SK-N-SH treated with all-trans-retinoic acid at 6 μM for 48 hours (cell line): ENCODE measurements around the gene BARHL1.

ENCODE experiments used
- ARNTL ChIP-seq: fragments of 450-650 bp; formaldehyde crosslinking; IDR thresholded peaks from 2 replicates; pipeline ENCODE4 v1.5.0; 2020; ENCODE audit warnings: low read depth, mild to moderate bottlenecking, moderate library complexity, borderline replicate concordance
- CREB5 ChIP-seq: fragments of 250-450 bp; sonication (Bioruptor Pico); IDR thresholded peaks from 2 replicates; pipeline ENCODE4 v1.5.1; 2020; ENCODE audit warnings: low read depth, mild to moderate bottlenecking, moderate library complexity
- CSDC2 ChIP-seq: fragments of 250-450 bp; sonication (Bioruptor Pico); IDR thresholded peaks from 2 replicates; pipeline ENCODE4 v1.5.0; 2020; ENCODE audit warnings: mild to moderate bottlenecking, moderate library complexity
- ESRRG ChIP-seq: fragments of 250-450 bp; sonication (Bioruptor Pico); IDR thresholded peaks from 2 replicates; pipeline ENCODE4 v1.6.1; 2021; ENCODE audit warnings: mild to moderate bottlenecking
- GLIS3 ChIP-seq: fragments of 250-450 bp; sonication (Bioruptor Pico); IDR thresholded peaks from 2 replicates; pipeline ENCODE4 v1.5.0; 2020; ENCODE audit warnings: mild to moderate bottlenecking, moderate library complexity
- PATZ1 ChIP-seq: fragments of 250-450 bp; sonication (Bioruptor Pico); IDR thresholded peaks from 2 replicates; pipeline ENCODE4 v1.8.0; 2020; ENCODE audit warnings: mild to moderate bottlenecking, moderate library complexity, borderline replicate concordance
- PPARA ChIP-seq: fragments of 250-450 bp; sonication (Bioruptor Pico); IDR thresholded peaks from 2 replicates; pipeline ENCODE4 v1.5.0; 2020; ENCODE audit warnings: mild to moderate bottlenecking, borderline replicate concordance
- TSHZ2 ChIP-seq: fragments of 250-450 bp; sonication (Bioruptor Pico); IDR thresholded peaks from 2 replicates; pipeline ENCODE4 v1.5.0; 2020; ENCODE audit warnings: mild to moderate bottlenecking, moderate library complexity
- ZFP3 ChIP-seq: fragments of 250-450 bp; sonication (Bioruptor Pico); IDR thresholded peaks from 2 replicates; pipeline ENCODE4 v1.5.0; 2020; ENCODE audit warnings: mild to moderate bottlenecking, moderate library complexity
- ZNF565 ChIP-seq: fragments of 450-650 bp; formaldehyde crosslinking; conservative IDR thresholded peaks from 2 replicates; pipeline ENCODE4 v1.5.0; 2020; ENCODE audit warnings: low read depth, mild to moderate bottlenecking, moderate library complexity

GRCh38 chr9:132548751-132549640 lies 33.4 kb upstream of the BARHL1 start:
- no peak for TF ChIP-seq TSHZ2
- no peak for TF ChIP-seq PATZ1
- TF ChIP-seq ZFP3 (CRISPR knock-in tag): no peak
- TF ChIP-seq GLIS3 (CRISPR knock-in tag): no peak
- no peak for TF ChIP-seq CSDC2 (CRISPR knock-in tag)
- no peak for TF ChIP-seq PPARA (CRISPR knock-in tag)
- no peak for TF ChIP-seq ESRRG (CRISPR knock-in tag)
- TF ChIP-seq ARNTL (CRISPR knock-in tag): no peak
- TF ChIP-seq CREB5: no peak
- no peak for TF ChIP-seq ZNF565 (CRISPR knock-in tag)
